Breast epithelium (tissue), 3 donors: ENCODE data around the gene SWSAP1.

ENCODE experiments used
- POLR2A ChIP-seq: fragments of 450-650 bp; IDR thresholded peaks from one replicate; pipeline ENCODE4 v1.6.1; 2016; ENCODE audit warnings: antibody characterized with exemption, mild to moderate bottlenecking, moderate library complexity
- POLR2AphosphoS5 ChIP-seq, 3 donors: sonication (generic); formaldehyde crosslinking; IDR thresholded peaks; one replicate each; pipeline ENCODE4 v1.6.1; 2017; ENCODE audit warnings: antibody characterized with exemption in 3 of 3
- TF ChIP-seq, protein P1 (sequence below), 3 donors: fragments of 450-650 bp; IDR thresholded peaks; one replicate each; pipeline ENCODE4 v1.5.1; 2016 to 2017; ENCODE audit warnings: antibody characterized with exemption in 3 of 3, mild to moderate bottlenecking in 3 of 3, moderate library complexity in 3 of 3

DNA sequence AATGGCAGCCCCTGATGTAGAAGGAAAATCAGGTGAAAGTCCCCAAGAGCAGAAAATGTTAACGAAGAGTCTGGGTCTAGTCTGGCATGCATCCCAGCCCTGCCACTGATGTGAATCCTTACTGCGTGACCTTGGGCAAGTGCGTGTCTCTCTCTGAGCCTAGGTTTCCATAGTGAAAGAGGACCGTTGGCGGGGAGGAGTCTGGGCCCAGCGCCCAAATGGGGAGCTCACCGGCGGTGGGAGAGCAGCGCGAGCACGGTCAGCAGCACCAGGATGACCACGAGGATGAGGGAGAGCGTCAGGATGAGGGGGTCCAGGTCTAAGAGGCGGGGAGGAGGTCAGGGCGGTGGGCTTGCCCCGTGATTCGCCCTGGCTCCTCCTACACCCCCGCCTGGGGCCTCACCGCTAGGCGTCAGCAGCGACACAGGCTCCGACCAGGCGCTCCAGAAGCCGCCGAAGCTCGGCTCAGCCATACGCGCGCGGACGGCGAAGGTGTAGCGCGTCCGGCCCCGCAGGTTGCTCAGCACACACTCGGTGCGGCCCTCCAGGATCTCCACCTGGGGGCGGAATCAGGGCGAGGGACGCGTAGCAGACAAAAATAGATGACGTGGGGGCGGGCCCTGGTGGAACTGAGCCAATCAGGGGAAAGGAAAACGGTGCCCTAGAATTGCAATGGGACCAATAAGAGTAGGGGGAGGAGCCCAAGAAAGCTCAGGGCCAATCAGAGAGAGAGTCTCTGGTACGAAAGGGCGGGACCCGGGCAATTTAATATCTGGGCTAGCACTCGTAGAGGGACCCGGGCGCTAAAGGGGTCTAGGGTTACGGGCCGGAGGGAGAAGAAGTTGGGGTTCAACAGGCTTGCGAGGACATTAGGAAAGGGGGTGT is 6.4 kb downstream of the SWSAP1 start:
- TF ChIP-seq, protein P1, sequence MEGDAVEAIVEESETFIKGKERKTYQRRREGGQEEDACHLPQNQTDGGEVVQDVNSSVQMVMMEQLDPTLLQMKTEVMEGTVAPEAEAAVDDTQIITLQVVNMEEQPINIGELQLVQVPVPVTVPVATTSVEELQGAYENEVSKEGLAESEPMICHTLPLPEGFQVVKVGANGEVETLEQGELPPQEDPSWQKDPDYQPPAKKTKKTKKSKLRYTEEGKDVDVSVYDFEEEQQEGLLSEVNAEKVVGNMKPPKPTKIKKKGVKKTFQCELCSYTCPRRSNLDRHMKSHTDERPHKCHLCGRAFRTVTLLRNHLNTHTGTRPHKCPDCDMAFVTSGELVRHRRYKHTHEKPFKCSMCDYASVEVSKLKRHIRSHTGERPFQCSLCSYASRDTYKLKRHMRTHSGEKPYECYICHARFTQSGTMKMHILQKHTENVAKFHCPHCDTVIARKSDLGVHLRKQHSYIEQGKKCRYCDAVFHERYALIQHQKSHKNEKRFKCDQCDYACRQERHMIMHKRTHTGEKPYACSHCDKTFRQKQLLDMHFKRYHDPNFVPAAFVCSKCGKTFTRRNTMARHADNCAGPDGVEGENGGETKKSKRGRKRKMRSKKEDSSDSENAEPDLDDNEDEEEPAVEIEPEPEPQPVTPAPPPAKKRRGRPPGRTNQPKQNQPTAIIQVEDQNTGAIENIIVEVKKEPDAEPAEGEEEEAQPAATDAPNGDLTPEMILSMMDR (IDR thresholded peaks at IDR 0.05) = peak; percentile 62 to 82 (median 74)
- peak; percentile 54 for TF ChIP-seq POLR2A
- peak; percentile 80 to 91 (median 88) for TF ChIP-seq POLR2AphosphoS5 (IDR thresholded peaks at IDR 0.05)
